WTC11 (cell line): Measurements from ENCODE around the gene ATP2B2.

Source experiments
- CREM ChIP-seq: sonication (generic); formaldehyde crosslinking; IDR thresholded peaks from 2 replicates; pipeline ENCODE4 v1.8.1; 2022; ENCODE audit warnings: mild to moderate bottlenecking, missing genetic modification reagents, moderate library complexity
- CTCF ChIP-seq: fragments of 200-600 bp; IDR thresholded peaks from 2 replicates; pipeline ENCODE4 v1.8.0; 2022; ENCODE audit warnings: antibody characterized with exemption
- E2F5 ChIP-seq: sonication (generic); formaldehyde crosslinking; IDR thresholded peaks from 2 replicates; pipeline ENCODE4 v1.8.1; 2022; ENCODE audit warnings: mild to moderate bottlenecking, moderate library complexity, missing genetic modification reagents
- JUN ChIP-seq: sonication (generic); formaldehyde crosslinking; IDR thresholded peaks from 2 replicates; pipeline ENCODE4 v1.8.0; 2023; ENCODE audit warnings: mild to moderate bottlenecking, missing genetic modification reagents
- USF2 ChIP-seq: sonication (generic); formaldehyde crosslinking; IDR thresholded peaks from 2 replicates; pipeline ENCODE4 v1.8.1; 2023; ENCODE audit warnings: mild to moderate bottlenecking, missing genetic modification reagents, moderate library complexity
- ZBTB43 ChIP-seq: sonication (generic); formaldehyde crosslinking; IDR thresholded peaks from 2 replicates; pipeline ENCODE4 v1.8.1; 2023; ENCODE audit warnings: mild to moderate bottlenecking, missing genetic modification reagents
- ZNF263 ChIP-seq: sonication (generic); formaldehyde crosslinking; IDR thresholded peaks from 2 replicates; pipeline ENCODE4 v1.8.1; 2022; ENCODE audit warnings: low read depth, mild to moderate bottlenecking, moderate library complexity, missing genetic modification reagents

- TF ChIP-seq ZNF263 (no peak), CTCF (peak; percentile 87), ZBTB43 (no peak), E2F5 (CRISPR knock-in tag) (no peak), USF2 (CRISPR knock-in tag) (no peak), CREM (no peak), JUN (CRISPR knock-in tag) (no peak)
Observed at GRCh38 chr3:10344147-10344943, 161.0 kb downstream of the ATP2B2 start.
